ENCODE data around the gene MYADML2.

MYADML2 gene

GRCh38 chr17:81890447-81891302, 56.4 kb downstream of the MYADML2 start:
- DNase-seq, result no peak

All from fibroblast of skin of right quadriceps (primary cell).